NCI-H446 treated with DMSO at 0.1 percent for 48 hours (cell line): ENCODE results near the gene SORBS1.

Source experiments
- DNase-seq: peaks from one replicate; lab custom pipeline; 2025; lab: John Stamatoyannopoulos, UW

Gene SORBS1

GRCh38 chr10:95314192-95314918 lies 246.8 kb downstream of the SORBS1 start:
- no peak for DNase-seq

GRCh38 chr10:95312986-95313495 lies 248.1 kb downstream of the SORBS1 start:
- DNase-seq = no peak

DNA sequence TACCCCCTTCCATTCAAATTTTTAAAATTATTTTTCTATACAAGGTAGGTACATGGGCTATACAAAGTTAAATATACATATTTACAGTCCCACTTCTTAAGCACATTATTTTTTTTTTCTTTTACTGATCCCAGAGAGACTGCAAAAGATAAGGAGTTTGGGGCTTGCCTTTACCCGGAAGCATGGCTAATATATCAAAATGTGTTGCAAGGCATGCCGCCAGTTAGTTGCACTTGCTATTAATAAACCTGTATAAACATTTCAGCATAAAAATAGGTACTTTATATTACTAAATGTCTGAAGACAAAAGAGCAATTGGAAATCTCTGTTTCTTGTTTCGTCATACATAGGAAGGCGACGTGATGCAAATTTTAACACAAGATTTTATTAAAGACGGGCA lies 248.9 kb downstream of the SORBS1 start:
- no peak for DNase-seq

DNA sequence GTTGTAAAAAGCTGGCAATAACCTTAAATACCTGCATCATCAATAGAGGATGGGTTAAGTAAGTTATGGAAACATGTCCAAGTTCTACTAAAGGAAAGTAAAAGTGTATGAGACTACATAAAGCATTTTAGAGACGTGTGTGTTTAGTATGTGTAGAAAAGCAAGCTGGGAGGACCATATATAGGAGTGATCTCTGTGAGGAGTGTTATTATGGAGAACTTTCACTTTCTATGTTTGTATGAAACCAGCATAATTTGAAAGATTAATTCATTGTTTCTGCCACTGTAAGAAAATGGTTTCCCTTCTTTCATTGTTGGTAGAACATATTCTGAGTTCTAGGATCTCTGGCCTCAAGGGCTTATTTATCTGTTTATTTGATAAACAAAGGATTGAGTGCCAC lies 251.2 kb downstream of the SORBS1 start:
- DNase-seq = no peak

- peak; percentile 47 for DNase-seq
These were observed 252.5 kb downstream of the SORBS1 start for GRCh38 chr10:95308389-95309302.

- no peak for DNase-seq
These were observed 254.3 kb downstream of the SORBS1 start for GRCh38 chr10:95306851-95307250.

- no peak for DNase-seq
These were observed 254.9 kb downstream of the SORBS1 start for GRCh38 chr10:95306318-95306650.

- no peak for DNase-seq
These were observed 255.4 kb downstream of the SORBS1 start for GRCh38 chr10:95305606-95306317.

DNA sequence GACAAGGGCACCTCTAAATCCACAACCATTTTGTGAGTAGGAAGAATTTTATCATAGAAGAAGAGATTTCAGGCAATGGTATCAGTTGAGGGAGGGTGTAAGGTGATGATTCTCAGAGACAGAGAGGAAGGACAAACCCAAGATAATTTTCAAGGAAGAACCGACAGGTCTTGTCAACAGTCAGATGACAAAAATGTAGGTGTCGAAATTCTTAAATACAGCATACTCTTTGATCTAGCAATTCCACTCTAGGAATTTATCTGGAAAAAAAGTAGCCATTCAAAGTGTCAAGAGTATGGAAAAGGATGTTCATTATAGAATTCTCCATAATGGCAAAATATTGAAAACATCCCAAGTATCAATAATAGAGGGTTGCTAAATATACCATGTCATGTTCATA lies 256.2 kb downstream of the SORBS1 start:
- DNase-seq = no peak

- no peak for DNase-seq
These were observed 256.7 kb downstream of the SORBS1 start for GRCh38 chr10:95304463-95304862.

DNA sequence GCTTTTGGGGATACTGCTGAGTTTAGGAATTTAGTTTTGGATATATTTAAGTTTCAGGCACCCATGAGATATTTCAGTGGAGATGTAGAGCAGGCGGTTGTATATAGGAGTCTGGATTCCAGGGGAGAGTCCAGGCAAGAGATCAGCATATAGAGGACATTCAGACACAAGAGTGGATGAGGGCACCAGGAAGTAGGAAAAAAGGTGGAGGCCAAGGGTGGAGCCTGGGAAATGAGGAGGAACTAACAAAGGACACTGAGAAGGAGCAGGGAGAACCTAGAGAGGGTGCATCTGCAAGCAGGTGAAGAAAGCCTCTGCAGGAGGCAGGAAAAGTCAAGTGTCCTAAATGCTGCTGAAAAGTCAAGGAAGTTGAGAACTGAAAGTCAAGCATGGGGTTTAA lies 257.2 kb downstream of the SORBS1 start:
- DNase-seq = no peak

DNA sequence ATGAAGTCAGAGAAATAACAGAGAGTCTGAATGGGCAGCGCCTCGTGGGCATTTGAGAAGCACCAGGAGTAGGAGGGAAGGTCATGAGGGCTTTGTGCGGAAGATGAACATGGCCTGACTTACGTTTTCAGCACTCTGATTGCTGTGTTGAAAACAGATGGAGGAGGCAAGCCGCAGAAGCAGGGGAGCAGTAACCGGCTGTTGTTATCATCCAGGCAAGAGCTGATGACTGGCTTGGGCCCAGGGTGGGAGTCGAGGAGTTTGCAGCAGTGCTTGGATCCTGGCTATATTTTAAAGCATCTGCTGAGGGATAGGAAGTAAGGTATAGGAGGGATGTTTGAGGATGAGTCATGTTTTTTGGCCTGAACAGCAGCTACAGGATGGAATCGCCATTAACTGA lies 257.6 kb downstream of the SORBS1 start:
- peak; percentile 18 for DNase-seq

- no peak for DNase-seq
These were observed 261.1 kb downstream of the SORBS1 start for GRCh38 chr10:95300022-95300539.

GRCh38 chr10:95297402-95297801 lies 263.8 kb downstream of the SORBS1 start:
- no peak for DNase-seq

GRCh38 chr10:95296764-95297163 lies 264.4 kb downstream of the SORBS1 start:
- no peak for DNase-seq

DNA sequence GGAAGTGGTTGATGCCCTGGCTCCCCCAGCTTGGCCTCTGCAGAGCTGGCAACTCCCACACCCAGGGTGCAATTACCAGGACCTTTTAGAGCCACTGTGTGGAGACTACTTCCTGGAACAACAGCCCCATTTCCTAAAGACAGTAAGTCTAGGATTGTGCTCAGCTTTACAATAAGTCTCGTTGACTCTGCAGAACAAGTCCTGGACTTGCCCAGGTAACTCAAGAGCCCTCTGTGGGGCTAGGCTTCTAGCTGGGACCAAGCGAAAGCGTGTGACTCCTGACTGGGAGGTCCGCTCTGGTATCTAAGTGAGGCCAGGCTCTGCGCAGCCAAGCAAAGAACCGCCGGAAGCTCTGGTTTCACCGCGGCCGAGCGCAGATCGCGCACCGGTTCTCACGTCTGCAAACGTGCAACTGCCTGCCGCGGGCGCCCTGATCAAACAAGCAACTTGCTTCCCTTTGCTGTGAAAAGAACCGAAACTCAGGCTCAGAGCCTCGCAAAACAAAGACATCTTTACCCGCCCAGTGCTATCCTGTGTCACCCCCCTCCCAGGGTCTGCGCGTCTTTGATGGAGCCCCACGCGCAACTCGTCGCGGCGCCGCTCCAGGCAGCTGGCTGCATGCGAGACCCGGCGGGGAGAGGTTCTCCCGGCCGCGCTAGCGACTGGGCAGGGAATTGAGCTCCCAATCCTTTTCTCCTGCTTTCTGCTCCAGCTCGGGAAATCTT lies 266.0 kb downstream of the SORBS1 start:
- DNase-seq = no peak

DNA sequence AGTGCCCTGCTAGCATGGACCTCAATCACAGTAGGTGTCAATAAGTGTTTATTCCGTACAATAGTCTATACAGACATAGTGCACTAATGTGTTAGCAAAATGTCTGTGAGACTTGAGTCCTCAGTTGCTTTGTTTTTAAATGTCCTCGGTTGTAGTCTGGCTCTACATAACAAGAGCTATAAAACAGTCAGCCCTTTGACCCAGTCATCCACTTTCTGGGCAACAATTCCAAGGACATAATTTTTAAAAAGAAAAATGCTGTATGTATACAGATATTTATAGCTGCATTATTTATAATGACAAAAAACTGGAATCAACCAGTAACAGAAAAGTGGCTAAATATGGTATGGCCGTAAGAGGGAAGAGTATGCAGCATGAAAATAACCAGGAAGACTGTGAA lies 267.5 kb downstream of the SORBS1 start:
- no peak for DNase-seq

DNA sequence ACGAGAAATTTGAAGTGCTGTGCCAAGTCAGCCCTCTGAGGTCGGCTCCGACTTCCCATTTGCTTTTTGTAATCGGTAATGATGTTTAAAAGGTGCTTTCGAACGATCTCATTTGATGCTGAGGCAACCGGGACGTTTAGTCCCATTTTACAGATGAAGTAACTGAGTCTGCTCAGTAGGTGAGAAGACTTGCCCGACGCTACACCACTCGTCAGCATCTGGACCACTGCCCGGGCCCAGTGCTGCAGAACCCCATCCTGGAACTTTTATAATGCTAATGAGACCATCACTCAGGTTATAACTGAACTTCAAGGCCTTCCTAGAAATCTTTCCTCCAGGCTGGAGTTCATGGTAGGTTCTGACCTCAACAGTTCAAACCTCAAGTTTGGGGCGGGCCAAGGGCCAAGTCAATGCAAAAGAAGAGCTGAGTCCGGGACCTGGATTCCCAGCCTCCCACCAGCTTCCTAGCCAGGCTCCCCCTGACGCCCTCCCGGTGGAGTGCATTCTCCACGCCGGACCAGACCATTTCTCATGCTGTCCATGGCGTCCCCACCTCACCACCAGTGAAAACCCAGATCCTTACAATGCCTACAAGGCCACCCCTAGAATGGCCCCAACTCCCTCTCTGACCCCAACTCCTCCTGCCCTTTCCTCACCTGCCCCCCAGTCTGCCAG lies 269.7 kb downstream of the SORBS1 start:
- no peak for DNase-seq

GRCh38 chr10:95290461-95291364 lies 270.5 kb downstream of the SORBS1 start, which contains the start of gene PDLIM1:
Gene PDLIM1, minus strand, starts transcription at chr10:95291003. Its CDS starts 88 bp downstream, at chr10:95290915.
- no peak for DNase-seq

DNA sequence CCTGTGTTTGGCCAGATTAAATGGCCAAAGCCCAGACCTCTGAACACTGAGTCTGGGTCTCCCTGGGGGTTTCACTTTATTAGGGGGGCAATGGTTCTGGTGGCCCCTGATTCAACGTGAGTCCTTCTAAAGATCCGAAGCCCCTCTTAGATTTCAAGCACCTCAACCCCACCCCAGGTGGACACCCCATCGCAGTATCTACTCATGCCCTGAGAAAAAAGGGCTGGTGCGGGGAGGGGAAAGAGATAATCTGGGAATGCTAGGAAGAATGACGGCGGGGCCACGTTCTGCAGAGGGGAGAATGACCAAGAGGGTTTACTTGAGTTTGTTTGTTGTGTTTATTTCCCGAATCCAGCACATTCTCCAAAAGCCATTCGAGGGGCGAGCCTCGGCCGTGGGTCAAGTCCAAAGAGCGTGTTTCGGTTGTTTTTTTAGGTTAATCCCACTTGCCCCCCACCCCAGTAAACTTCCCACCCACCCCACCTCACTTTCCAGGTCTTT lies 271.2 kb downstream of the SORBS1 start:
- DNase-seq = no peak
